ENCODE measurements around the gene MDFIC2. TPM values are rescaled to one million over a fixed set of nuclear protein-coding genes. Genes with fewer than 3 reads are reported as not detected.
"Not testable (repeated sequence)": the region's sequence is repeated elsewhere in the genome, so short reads cannot be mapped to it uniquely, and the experiment has no call there.

Gene MDFIC2
- polyA plus RNA-seq, 2 of the 4 experiments (the other 2 are of a cell fraction) = not detected

- CTCF ChIA-PET = interaction anchor here (0.5 kb wide), 1 partner anchor 917 kb away, joined by 4 read pairs; no protein-coding TSS in a partner anchor
Measured at GRCh38 chr3:70224337-70224736, 88.1 kb downstream of the MDFIC2 start.

GRCh38 chr3:70218471-70218870, 94.0 kb downstream of the MDFIC2 start:
- WGBS (ENCODE audit: missing lambda C conversion rate) = 67% methylated on average over 3 of the region's 3 CpGs
- Histone ChIP-seq H3K4me3 (no peak overlapping the region), H3K9me3 (no peaks in the 10 kb centered on the region), H3K4me1 (no peaks in the 10 kb centered on the region), H3K27ac (no peak overlapping the region), H3K4me2 (no peak overlapping the region)
- TF ChIP-seq GATA3 (IDR thresholded peaks at IDR 0.05; ENCODE audit: borderline replicate concordance) (no peak), JUN (IDR thresholded peaks at IDR 0.05) (no peak), MAX (IDR thresholded peaks at IDR 0.05) (no peak), ZSCAN20 (CRISPR knock-in tag; IDR thresholded peaks at IDR 0.05) (no peak), EHMT2 (IDR thresholded peaks at IDR 0.05; ENCODE audit: low read depth) (no peak), CBX2 (IDR thresholded peaks at IDR 0.05; ENCODE audit: borderline replicate concordance, low read depth) (no peak), ZC3H11A (IDR thresholded peaks at IDR 0.05) (no peak), BCL3 (IDR thresholded peaks at IDR 0.05) (no peak)
- FAIRE-seq (no peak), DNase-seq (ENCODE audit: low read depth in 1 of 2, low spot score in 1 of 2) (no peak), ATAC-seq (no peak)
- ChIA-PET CTCF (interaction anchor here (1.0 kb wide), 1 partner anchor 11 kb away, joined by 4 read pairs; no protein-coding TSS in a partner anchor), POLR2A (no interaction called here)

More at GRCh38 chr3:70224337-70224736, 88.1 kb downstream of the MDFIC2 start:
- Histone ChIP-seq H3K27ac (no peak overlapping the region), H3K4me2 (no peak overlapping the region), H3K9me3 (no peaks in the 10 kb centered on the region), H3K4me1 (no peaks in the 10 kb centered on the region), H3K4me3 (no peak overlapping the region)
- WGBS (ENCODE audit: missing lambda C conversion rate) = 88% methylated on average over 5 of the region's 5 CpGs
- DNase-seq (ENCODE audit: low read depth in 1 of 2, low spot score in 1 of 2) (no peak), ATAC-seq (no peak), FAIRE-seq (no peak)
- TF ChIP-seq HOXB13 (CRISPR knock-in tag; IDR thresholded peaks at IDR 0.05; ENCODE audit: low read depth) (no peak), ZSCAN20 (CRISPR knock-in tag; IDR thresholded peaks at IDR 0.05) (no peak), NPAS2 (CRISPR knock-in tag; IDR thresholded peaks at IDR 0.05; ENCODE audit: borderline replicate concordance) (no peak), MAZ (IDR thresholded peaks at IDR 0.05; ENCODE audit: borderline replicate concordance, low read depth, low read length) (no peak), ESRRA (IDR thresholded peaks at IDR 0.05; ENCODE audit: borderline replicate concordance, low read length) (no peak), KDM1A (IDR thresholded peaks at IDR 0.05; ENCODE audit: low read depth) (no peak), FOSL2 (IDR thresholded peaks at IDR 0.05) (no peak), FOSL2 (CRISPR knock-in tag; IDR thresholded peaks at IDR 0.05) (no peak), EHMT2 (IDR thresholded peaks at IDR 0.05; ENCODE audit: low read depth) (no peak), EHF (CRISPR knock-in tag; IDR thresholded peaks at IDR 0.05) (no peak), PHF8 (IDR thresholded peaks at IDR 0.05; ENCODE audit: borderline replicate concordance, low read depth) (no peak), NR3C1 (IDR thresholded peaks at IDR 0.05) (no peak), USF2 (IDR thresholded peaks at IDR 0.05) (no peak), RNF2 (IDR thresholded peaks at IDR 0.05; ENCODE audit: borderline replicate concordance, low read depth) (no peak), JUNB (IDR thresholded peaks at IDR 0.05) (no peak), CEBPB (IDR thresholded peaks at IDR 0.05) (no peak), PBX3 (IDR thresholded peaks at IDR 0.05) (no peak), MYC (IDR thresholded peaks at IDR 0.05; ENCODE audit: borderline replicate concordance, low read length) (no peak), SMC3 (IDR thresholded peaks at IDR 0.05) (no peak), GATA3 (IDR thresholded peaks at IDR 0.05; ENCODE audit: borderline replicate concordance) (no peak)
- POLR2A ChIA-PET = no interaction called here

- DNase-seq (ENCODE audit: low read depth in 1 of 2, low spot score in 1 of 2); H3K9me3 ChIP-seq; FAIRE-seq; ATAC-seq; H3K4me1 ChIP-seq; CTCF ChIA-PET; POLR2A ChIA-PET; H3K4me3 ChIP-seq; H3K4me2 ChIP-seq; H3K27ac ChIP-seq: not testable (repeated sequence)
Measured at GRCh38 chr3:70211274-70211673, 101.2 kb downstream of the MDFIC2 start.
